OCI-LY1 (cell line): ENCODE data around the gene KCNMA1.

Source experiments
- H2AFZ ChIP-seq: fragments of 200-600 bp; sonication (generic), shearing (Covaris generic); 2 replicates; pipeline ENCODE4 v1.6.0; 2014; ENCODE audit warnings: antibody characterized with exemption, mild to moderate bottlenecking, low read length
- H3F3A ChIP-seq: fragments of 200-600 bp; sonication (generic), shearing (Covaris generic); 2 replicates; pipeline ENCODE4 v1.6.0; 2014; ENCODE audit warnings: mild to moderate bottlenecking, antibody characterized with exemption, low read length, moderate library complexity; ENCODE audit not compliant: insufficient read depth
- H3K27ac ChIP-seq: fragments of 200-600 bp; sonication (generic); 2 replicates; pipeline ENCODE4 v1.5.1; 2014; ENCODE audit warnings: low read length, mixed run types, mild to moderate bottlenecking, low read depth; ENCODE audit not compliant: poor library complexity, severe bottlenecking
- H3K27me3 ChIP-seq: fragments of 200-600 bp; sonication (generic); 2 replicates; pipeline ENCODE4 v1.6.0; 2014; ENCODE audit warnings: antibody characterized with exemption, mild to moderate bottlenecking, low read length, moderate library complexity; ENCODE audit not compliant: insufficient read depth
- H3K36me3 ChIP-seq: fragments of 200-600 bp; sonication (generic); 2 replicates; pipeline ENCODE4 v1.6.1; 2014; ENCODE audit warnings: mild to moderate bottlenecking, antibody characterized with exemption, low read length, moderate library complexity, mixed read lengths; ENCODE audit not compliant: insufficient read depth
- H3K4me1 ChIP-seq: fragments of 200-600 bp; sonication (generic); 2 replicates; pipeline ENCODE4 v1.5.1; 2014; ENCODE audit warnings: mild to moderate bottlenecking, low read length, moderate library complexity; ENCODE audit not compliant: insufficient read depth, severe bottlenecking
- H3K4me2 ChIP-seq: fragments of 200-600 bp; sonication (generic), shearing (Covaris generic); 2 replicates; pipeline ENCODE4 v1.6.1; 2014; ENCODE audit warnings: low read length
- H3K4me3 ChIP-seq: fragments of 200-600 bp; sonication (generic); 2 replicates; pipeline ENCODE4 v1.5.1; 2014; ENCODE audit warnings: low read length, low read depth, mild to moderate bottlenecking, mixed read lengths; ENCODE audit not compliant: poor library complexity, severe bottlenecking
- H3K79me2 ChIP-seq: fragments of 200-600 bp; shearing (Covaris generic); 2 replicates; pipeline ENCODE4 v1.6.1; 2016; ENCODE audit warnings: mixed run types, low read length, mixed read lengths; ENCODE audit not compliant: insufficient read depth
- H3K9ac ChIP-seq: fragments of 200-600 bp; sonication (generic), shearing (Covaris generic); 2 replicates; pipeline ENCODE4 v1.6.1; 2014; ENCODE audit warnings: mild to moderate bottlenecking, low read length, mixed read lengths
- H3K9me2 ChIP-seq: fragments of 200-600 bp; sonication (generic), shearing (Covaris generic); 2 replicates; pipeline ENCODE4 v1.6.1; 2014; ENCODE audit warnings: low read depth, mild to moderate bottlenecking, low read length, mixed read lengths
- H3K9me3 ChIP-seq: fragments of 200-600 bp; shearing (Covaris generic); 2 replicates; pipeline ENCODE4 v1.6.1; 2014; ENCODE audit warnings: low read length, mixed read lengths
- H4K20me1 ChIP-seq: fragments of 200-600 bp; sonication (generic), shearing (Covaris generic); 2 replicates; pipeline ENCODE4 v1.6.0; 2016; ENCODE audit warnings: mild to moderate bottlenecking, low read length; ENCODE audit not compliant: insufficient read depth
- CTCF ChIP-seq: fragments of 200-600 bp; sonication (generic), shearing (Covaris generic); IDR thresholded peaks from 2 replicates; pipeline ENCODE4 v1.5.1; 2017; ENCODE audit warnings: mild to moderate bottlenecking, antibody characterized with exemption, low read length, moderate library complexity, mixed read lengths
- EZH2 ChIP-seq: fragments of 200-600 bp; sonication (generic), shearing (Covaris generic); IDR thresholded peaks from 2 replicates; pipeline ENCODE4 v1.8.0; 2017; ENCODE audit warnings: borderline replicate concordance, mixed run types, mild to moderate bottlenecking, antibody characterized with exemption, low read length, moderate library complexity, mixed read lengths

The KCNMA1 gene

DNA sequence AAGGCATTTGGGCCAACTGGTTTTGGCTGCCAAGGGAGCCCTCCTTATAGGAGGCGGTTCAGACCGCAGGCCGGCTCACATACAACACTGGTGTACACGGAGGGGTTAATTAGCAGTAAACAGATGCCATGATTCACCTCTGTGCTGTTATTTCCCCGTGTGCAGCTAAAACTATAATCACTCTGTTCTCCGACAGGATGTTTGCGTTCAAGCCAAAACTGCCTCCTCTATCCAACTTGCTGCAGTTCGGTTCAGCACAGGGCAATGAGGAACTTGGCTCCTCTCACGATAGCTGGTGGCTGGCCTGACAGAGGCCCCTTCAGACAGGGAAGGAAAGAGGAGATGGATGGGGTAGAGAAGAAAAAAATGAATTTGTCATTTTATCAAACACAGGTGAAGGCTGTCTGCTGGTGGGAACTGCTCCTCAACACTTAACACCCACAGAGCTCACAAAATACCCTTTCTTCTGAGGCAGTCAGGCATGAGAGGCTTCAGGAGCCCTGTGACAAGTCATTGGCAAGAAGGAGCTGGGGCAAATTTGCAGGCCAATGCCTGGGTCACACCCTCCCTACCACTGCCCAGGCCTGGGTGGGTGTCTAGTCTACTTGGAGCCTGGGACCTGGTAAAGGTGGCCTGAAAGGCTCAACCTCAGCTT lies 24.0 kb downstream of the KCNMA1 start:
- Histone ChIP-seq H4K20me1 (no peaks in the 10 kb centered on the region), H3K9me3 (no peaks in the 10 kb centered on the region), H2AFZ (no peak overlapping the region), H3K9me2 (no peaks in the 10 kb centered on the region), H3K4me3 (no peak overlapping the region), H3K9ac (no peak overlapping the region), H3K27me3 (no peaks in the 10 kb centered on the region), H3K27ac (no peak overlapping the region), H3K4me2 (no peak overlapping the region), H3K4me1 (no peaks in the 10 kb centered on the region), H3K36me3 (no peaks in the 10 kb centered on the region), H3K79me2 (no peaks in the 10 kb centered on the region), H3F3A (no peaks in the 10 kb centered on the region)
- no peak for TF ChIP-seq EZH2
- no peak for TF ChIP-seq CTCF

- no peaks in the 10 kb centered on the region for H4K20me1 ChIP-seq
These were observed 25.9 kb downstream of the KCNMA1 start for GRCh38 chr10:77611670-77612069.

DNA sequence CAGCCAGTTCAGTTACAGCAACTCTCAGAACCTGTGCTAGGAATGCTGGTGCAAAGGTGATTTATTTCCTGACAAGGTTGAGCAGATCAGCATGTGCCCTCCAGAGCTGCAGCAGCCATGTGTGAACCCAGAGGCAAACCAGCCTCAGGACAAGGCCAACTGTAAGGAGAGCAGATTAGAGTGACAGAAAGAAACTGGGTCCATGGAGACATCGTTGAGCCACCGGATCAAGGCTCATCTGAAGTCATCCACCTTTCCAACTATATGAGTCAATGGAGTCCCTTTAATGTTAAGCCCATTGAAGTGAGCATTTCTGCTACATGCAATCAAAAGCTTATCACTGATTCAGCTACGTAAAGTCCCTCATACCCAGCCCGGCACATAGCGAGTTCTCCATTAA lies 26.4 kb downstream of the KCNMA1 start:
- no peaks in the 10 kb centered on the region for H3F3A ChIP-seq
- no peaks in the 10 kb centered on the region for H3K79me2 ChIP-seq
- H3K27ac ChIP-seq, result no peak overlapping the region
- no peaks in the 10 kb centered on the region for H3K36me3 ChIP-seq
- H3K4me3 ChIP-seq, result no peak overlapping the region
- H3K4me1 ChIP-seq, result no peaks in the 10 kb centered on the region
- TF ChIP-seq CTCF (no peak), EZH2 (no peak)
- H4K20me1 ChIP-seq, result no peaks in the 10 kb centered on the region
- no peaks in the 10 kb centered on the region for H3K27me3 ChIP-seq
- H2AFZ ChIP-seq, result no peak overlapping the region
- no peaks in the 10 kb centered on the region for H3K9me3 ChIP-seq
- no peak overlapping the region for H3K9ac ChIP-seq
- no peak overlapping the region for H3K4me2 ChIP-seq
- H3K9me2 ChIP-seq, result no peaks in the 10 kb centered on the region

More at GRCh38 chr10:77611670-77612069, 25.9 kb downstream of the KCNMA1 start:
- no peaks in the 10 kb centered on the region for H3K36me3 ChIP-seq
- H3K79me2 ChIP-seq, result no peaks in the 10 kb centered on the region
- TF ChIP-seq CTCF (no peak), EZH2 (no peak)
- H3K27ac ChIP-seq, result no peak overlapping the region
- H3K27me3 ChIP-seq, result no peaks in the 10 kb centered on the region
- no peaks in the 10 kb centered on the region for H3F3A ChIP-seq
- H3K4me2 ChIP-seq, result no peak overlapping the region
- no peak overlapping the region for H2AFZ ChIP-seq
- no peak overlapping the region for H3K9ac ChIP-seq
- H3K4me1 ChIP-seq, result no peaks in the 10 kb centered on the region
- no peaks in the 10 kb centered on the region for H3K9me3 ChIP-seq
- H3K4me3 ChIP-seq, result no peak overlapping the region
- no peaks in the 10 kb centered on the region for H3K9me2 ChIP-seq
